HepG2 (cell line): Measurements from ENCODE around the gene PLD4.

Experiments used
- ATF7 ChIP-seq, 2 experiments: fragments of 450-650 bp in 1 of 2; sonication (generic) in 1 of 2; formaldehyde crosslinking in 1 of 2; IDR thresholded peaks; 2 replicates each; pipeline versions ENCODE4 v1.4.0 to v1.6.1; 2016 to 2020; ENCODE audit warnings: antibody characterized with exemption in 1 of 2, mild to moderate bottlenecking in 1 of 2, missing genetic modification reagents in 1 of 2
- CHD4 ChIP-seq: fragments of 200-600 bp; sonication (generic); IDR thresholded peaks from 2 replicates; pipeline ENCODE4 v1.7.0; 2017; ENCODE audit warnings: mild to moderate bottlenecking, low read length, borderline replicate concordance
- ELF4 ChIP-seq: sonication (generic); formaldehyde crosslinking; IDR thresholded peaks from 2 replicates; pipeline ENCODE4 v1.5.0; 2020; ENCODE audit warnings: missing genetic modification reagents, mild to moderate bottlenecking, moderate library complexity, borderline replicate concordance
- HCFC1 ChIP-seq: fragments of 150-350 bp; IDR thresholded peaks from 2 replicates; pipeline ENCODE4 v1.6.1; 2014; ENCODE audit warnings: low read depth, low read length
- HMGXB4 ChIP-seq, 2 experiments: sonication (generic) in 1 of 2; formaldehyde crosslinking in 1 of 2; IDR thresholded peaks; 2 replicates each; pipeline versions ENCODE4 v1.4.0 to v1.6.1; 2018 to 2020; ENCODE audit warnings: missing genetic modification reagents in 2 of 2, borderline replicate concordance in 1 of 2, low read depth in 1 of 2, mild to moderate bottlenecking in 1 of 2, missing biosample characterization in 1 of 2
- KAT7 ChIP-seq: IDR thresholded peaks from 2 replicates; pipeline ENCODE4 v1.6.1; 2018; ENCODE audit warnings: borderline replicate concordance, missing compliant biosample characterization
- MXD1 ChIP-seq: sonication (generic); formaldehyde crosslinking; IDR thresholded peaks from 2 replicates; pipeline ENCODE4 v1.4.0; 2020; ENCODE audit warnings: mild to moderate bottlenecking, missing genetic modification reagents
- RBFOX2 ChIP-seq: fragments of 200-400 bp; formaldehyde crosslinking; IDR thresholded peaks from 2 replicates; pipeline ENCODE4 v1.6.1; 2017; ENCODE audit warnings: low read depth, mild to moderate bottlenecking, low read length
- SIX4 ChIP-seq: sonication (generic); formaldehyde crosslinking; IDR thresholded peaks from 2 replicates; pipeline ENCODE4 v1.4.0; 2020; ENCODE audit warnings: missing genetic modification reagents
- SP1 ChIP-seq, 2 experiments: fragments of 450-650 bp in 1 of 2; sonication (generic) in 1 of 2; formaldehyde crosslinking in 1 of 2; IDR thresholded peaks; 2 replicates each; pipeline versions ENCODE4 v1.4.0 to v1.6.1; 2016 to 2020; ENCODE audit warnings: missing genetic modification reagents in 1 of 2
- ZSCAN29 ChIP-seq: sonication (generic); formaldehyde crosslinking; conservative IDR thresholded peaks from 2 replicates; pipeline ENCODE4 v1.4.0; 2020; ENCODE audit warnings: mild to moderate bottlenecking, missing genetic modification reagents
- TF ChIP-seq, protein P1 (sequence below), 2 experiments: fragments of 450-650 bp in 1 of 2; sonication (generic) in 1 of 2; formaldehyde crosslinking; IDR thresholded peaks; 2 replicates each; pipeline versions ENCODE4 v1.5.0 to v1.8.0; 2020 to 2022; ENCODE audit warnings: mild to moderate bottlenecking in 1 of 2, missing genetic modification reagents in 1 of 2
- TF ChIP-seq, protein P2 (sequence below): sonication (generic); formaldehyde crosslinking; IDR thresholded peaks from 2 replicates; pipeline ENCODE4 v1.5.0; 2020; ENCODE audit warnings: mild to moderate bottlenecking, missing genetic modification reagents, moderate library complexity
- TF ChIP-seq, protein P3 (sequence below): sonication (generic); formaldehyde crosslinking; conservative IDR thresholded peaks from 2 replicates; pipeline ENCODE4 v1.8.0; 2022; ENCODE audit warnings: low read depth, missing genetic modification reagents

- TF ChIP-seq RBFOX2, result no peak
- TF ChIP-seq HMGXB4 (CRISPR knock-in tag; IDR thresholded peaks at IDR 0.05; ENCODE audit: borderline replicate concordance in 1 of 2, low read depth in 1 of 2), result no peak
- TF ChIP-seq, protein P1, sequence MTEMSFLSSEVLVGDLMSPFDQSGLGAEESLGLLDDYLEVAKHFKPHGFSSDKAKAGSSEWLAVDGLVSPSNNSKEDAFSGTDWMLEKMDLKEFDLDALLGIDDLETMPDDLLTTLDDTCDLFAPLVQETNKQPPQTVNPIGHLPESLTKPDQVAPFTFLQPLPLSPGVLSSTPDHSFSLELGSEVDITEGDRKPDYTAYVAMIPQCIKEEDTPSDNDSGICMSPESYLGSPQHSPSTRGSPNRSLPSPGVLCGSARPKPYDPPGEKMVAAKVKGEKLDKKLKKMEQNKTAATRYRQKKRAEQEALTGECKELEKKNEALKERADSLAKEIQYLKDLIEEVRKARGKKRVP (CRISPR knock-in tag; IDR thresholded peaks at IDR 0.05), result no peak
- TF ChIP-seq KAT7 (CRISPR knock-in tag), result no peak
- TF ChIP-seq SP1 (IDR thresholded peaks at IDR 0.05), result no peak
- TF ChIP-seq SP1 (CRISPR knock-in tag; IDR thresholded peaks at IDR 0.05), result no peak
- TF ChIP-seq ATF7 (IDR thresholded peaks at IDR 0.05), result no peak
- no peak for TF ChIP-seq ATF7 (CRISPR knock-in tag; IDR thresholded peaks at IDR 0.05)
- TF ChIP-seq CHD4, result no peak
- TF ChIP-seq MXD1, result no peak
- TF ChIP-seq ELF4 (CRISPR knock-in tag), result no peak
- no peak for TF ChIP-seq ZSCAN29 (CRISPR knock-in tag)
- no peak for TF ChIP-seq SIX4 (CRISPR knock-in tag)
- TF ChIP-seq, protein P2, sequence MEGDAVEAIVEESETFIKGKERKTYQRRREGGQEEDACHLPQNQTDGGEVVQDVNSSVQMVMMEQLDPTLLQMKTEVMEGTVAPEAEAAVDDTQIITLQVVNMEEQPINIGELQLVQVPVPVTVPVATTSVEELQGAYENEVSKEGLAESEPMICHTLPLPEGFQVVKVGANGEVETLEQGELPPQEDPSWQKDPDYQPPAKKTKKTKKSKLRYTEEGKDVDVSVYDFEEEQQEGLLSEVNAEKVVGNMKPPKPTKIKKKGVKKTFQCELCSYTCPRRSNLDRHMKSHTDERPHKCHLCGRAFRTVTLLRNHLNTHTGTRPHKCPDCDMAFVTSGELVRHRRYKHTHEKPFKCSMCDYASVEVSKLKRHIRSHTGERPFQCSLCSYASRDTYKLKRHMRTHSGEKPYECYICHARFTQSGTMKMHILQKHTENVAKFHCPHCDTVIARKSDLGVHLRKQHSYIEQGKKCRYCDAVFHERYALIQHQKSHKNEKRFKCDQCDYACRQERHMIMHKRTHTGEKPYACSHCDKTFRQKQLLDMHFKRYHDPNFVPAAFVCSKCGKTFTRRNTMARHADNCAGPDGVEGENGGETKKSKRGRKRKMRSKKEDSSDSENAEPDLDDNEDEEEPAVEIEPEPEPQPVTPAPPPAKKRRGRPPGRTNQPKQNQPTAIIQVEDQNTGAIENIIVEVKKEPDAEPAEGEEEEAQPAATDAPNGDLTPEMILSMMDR (CRISPR knock-in tag), result no peak
- TF ChIP-seq HCFC1, result no peak
- TF ChIP-seq, protein P3, sequence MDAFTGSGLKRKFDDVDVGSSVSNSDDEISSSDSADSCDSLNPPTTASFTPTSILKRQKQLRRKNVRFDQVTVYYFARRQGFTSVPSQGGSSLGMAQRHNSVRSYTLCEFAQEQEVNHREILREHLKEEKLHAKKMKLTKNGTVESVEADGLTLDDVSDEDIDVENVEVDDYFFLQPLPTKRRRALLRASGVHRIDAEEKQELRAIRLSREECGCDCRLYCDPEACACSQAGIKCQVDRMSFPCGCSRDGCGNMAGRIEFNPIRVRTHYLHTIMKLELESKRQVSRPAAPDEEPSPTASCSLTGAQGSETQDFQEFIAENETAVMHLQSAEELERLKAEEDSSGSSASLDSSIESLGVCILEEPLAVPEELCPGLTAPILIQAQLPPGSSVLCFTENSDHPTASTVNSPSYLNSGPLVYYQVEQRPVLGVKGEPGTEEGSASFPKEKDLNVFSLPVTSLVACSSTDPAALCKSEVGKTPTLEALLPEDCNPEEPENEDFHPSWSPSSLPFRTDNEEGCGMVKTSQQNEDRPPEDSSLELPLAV (CRISPR knock-in tag), result no peak
Observed at GRCh38 chr14:104885973-104886689, 38.5 kb upstream of the PLD4 start.
